Spleen (tissue), 7 donors: ENCODE measurements around the gene TRIM13.

Source experiments
- POLR2A ChIP-seq, 3 donors: fragments of 450-650 bp; IDR thresholded peaks; one replicate each; pipeline ENCODE4 v1.5.1; 2017; ENCODE audit warnings: antibody characterized with exemption in 3 of 3, mild to moderate bottlenecking in 1 of 3
- TF ChIP-seq, protein P1 (sequence below), 11 experiments: fragments of 200-600 bp in 7 of 11; fragments of 450-650 bp in 4 of 11; sonication (generic) in 4 of 11; IDR thresholded peaks in 8 of 11; conservative IDR thresholded peaks in 3 of 11; 1 replicate in 7 of 11; 2 replicates in 4 of 11; pipeline versions ENCODE4 v1.4.0 to v1.8.0; 2016 to 2021; ENCODE audit warnings: antibody characterized with exemption in 11 of 11, inconsistent platforms in 4 of 11, mild to moderate bottlenecking in 1 of 11
- donor health status: DM: no; HTN: no; CAD: no; lungs with moderate emphysema.
- donor health status: DM: no; HTN: no; CAD: no.
- donor health status: DM: no; HTN: no; CAD: no.

DNA sequence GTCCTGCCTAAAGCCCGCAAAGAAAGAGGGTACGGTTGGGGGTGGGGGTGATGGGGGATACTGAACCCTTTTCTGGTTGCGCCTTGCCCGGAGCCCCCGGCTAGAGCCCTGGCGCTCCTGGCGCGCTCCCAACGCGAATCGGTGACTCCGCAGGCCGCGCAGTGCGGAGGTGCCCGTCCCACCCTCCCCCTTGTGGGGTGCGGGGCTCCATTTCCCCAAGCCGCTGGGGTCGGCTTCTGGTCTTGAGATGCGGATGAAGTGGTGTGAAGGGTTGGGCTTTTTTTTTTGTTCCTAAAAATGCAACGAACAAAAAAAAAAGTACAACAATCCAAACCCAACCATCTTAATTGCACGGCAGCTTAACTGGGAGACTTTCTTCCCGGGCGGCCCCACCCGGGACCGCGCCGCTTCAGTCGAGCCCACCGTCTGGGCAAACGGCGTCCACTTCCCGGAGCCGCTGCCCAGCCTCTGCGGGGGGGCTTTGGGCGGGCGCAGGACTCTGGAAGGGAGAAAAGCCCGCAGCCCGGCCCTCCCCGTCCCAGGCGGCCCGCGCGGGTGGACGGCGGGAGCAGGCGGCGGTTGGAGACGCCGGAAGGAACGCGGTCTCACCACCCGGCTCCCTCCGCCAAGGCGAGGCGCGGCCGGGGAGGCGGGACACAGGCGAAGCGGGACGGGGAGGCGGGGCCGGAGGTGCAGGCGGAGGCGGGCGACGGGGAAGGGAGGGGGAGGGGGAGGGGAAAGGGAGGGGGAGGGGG, 504 bp upstream of the TRIM13 start:
- TF ChIP-seq, protein P1, sequence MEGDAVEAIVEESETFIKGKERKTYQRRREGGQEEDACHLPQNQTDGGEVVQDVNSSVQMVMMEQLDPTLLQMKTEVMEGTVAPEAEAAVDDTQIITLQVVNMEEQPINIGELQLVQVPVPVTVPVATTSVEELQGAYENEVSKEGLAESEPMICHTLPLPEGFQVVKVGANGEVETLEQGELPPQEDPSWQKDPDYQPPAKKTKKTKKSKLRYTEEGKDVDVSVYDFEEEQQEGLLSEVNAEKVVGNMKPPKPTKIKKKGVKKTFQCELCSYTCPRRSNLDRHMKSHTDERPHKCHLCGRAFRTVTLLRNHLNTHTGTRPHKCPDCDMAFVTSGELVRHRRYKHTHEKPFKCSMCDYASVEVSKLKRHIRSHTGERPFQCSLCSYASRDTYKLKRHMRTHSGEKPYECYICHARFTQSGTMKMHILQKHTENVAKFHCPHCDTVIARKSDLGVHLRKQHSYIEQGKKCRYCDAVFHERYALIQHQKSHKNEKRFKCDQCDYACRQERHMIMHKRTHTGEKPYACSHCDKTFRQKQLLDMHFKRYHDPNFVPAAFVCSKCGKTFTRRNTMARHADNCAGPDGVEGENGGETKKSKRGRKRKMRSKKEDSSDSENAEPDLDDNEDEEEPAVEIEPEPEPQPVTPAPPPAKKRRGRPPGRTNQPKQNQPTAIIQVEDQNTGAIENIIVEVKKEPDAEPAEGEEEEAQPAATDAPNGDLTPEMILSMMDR (IDR thresholded peaks at IDR 0.05 in 8 of 11, conservative IDR thresholded peaks at IDR 0.05 in 3 of 11): no peak
- peak in 2 of 3 donors; percentile 54 to 72 for TF ChIP-seq POLR2A (IDR thresholded peaks at IDR 0.05)
